H1 (cell line): ENCODE measurements around the gene MFSD6L.

Experiments used
- BCL11A ChIP-seq, 2 experiments: IDR thresholded peaks; one replicate each; pipeline ENCODE4 v1.6.1; 2011; ENCODE audit warnings: low read depth in 2 of 2, low read length in 2 of 2, mild to moderate bottlenecking in 2 of 2
- BRCA1 ChIP-seq: IDR thresholded peaks from 2 replicates; pipeline ENCODE4 v1.6.1; 2012; ENCODE audit warnings: low read depth, low read length, improper control_type of control experiment
- CEBPB ChIP-seq: IDR thresholded peaks from 2 replicates; pipeline ENCODE4 v1.6.1; 2012; ENCODE audit warnings: low read depth, low read length
- EZH2 ChIP-seq: fragments of 200-600 bp; sonication (generic); IDR thresholded peaks from 2 replicates; pipeline ENCODE4 v1.7.1; 2012; ENCODE audit warnings: low read depth, mild to moderate bottlenecking, moderate library complexity, low read length, inconsistent platforms; ENCODE audit not compliant: severe bottlenecking
- HDAC2 ChIP-seq, 2 experiments: fragments of 300-600 bp in 1 of 2; sonication (generic) in 1 of 2; IDR thresholded peaks; 2 replicates each; pipeline ENCODE4 v1.6.1; 2011 to 2012; ENCODE audit warnings: low read depth in 2 of 2, low read length in 2 of 2, mild to moderate bottlenecking in 2 of 2, moderate library complexity in 2 of 2, borderline replicate concordance in 1 of 2, inconsistent platforms in 1 of 2
- RBBP5 ChIP-seq: IDR thresholded peaks from 2 replicates; pipeline ENCODE4 v1.7.1; 2012; ENCODE audit warnings: low read depth, mild to moderate bottlenecking, inconsistent platforms, low read length, moderate library complexity, borderline replicate concordance
- YY1 ChIP-seq: IDR thresholded peaks from 2 replicates; pipeline ENCODE4 v1.6.1; 2011; ENCODE audit warnings: low read depth, mild to moderate bottlenecking, low read length
- TF ChIP-seq, protein P1 (sequence below), 3 experiments: IDR thresholded peaks; 1 replicate in 2 of 3; 2 replicates in 1 of 3; pipeline versions ENCODE4 v1.5.1 to v1.6.1; 2011; ENCODE audit warnings: low read length in 3 of 3, mild to moderate bottlenecking in 3 of 3, inconsistent platforms in 2 of 3, low read depth in 1 of 3, moderate library complexity in 1 of 3; ENCODE audit not compliant: insufficient read depth in 1 of 3; ENCODE audit errors: control extremely low read depth in 1 of 3

DNA sequence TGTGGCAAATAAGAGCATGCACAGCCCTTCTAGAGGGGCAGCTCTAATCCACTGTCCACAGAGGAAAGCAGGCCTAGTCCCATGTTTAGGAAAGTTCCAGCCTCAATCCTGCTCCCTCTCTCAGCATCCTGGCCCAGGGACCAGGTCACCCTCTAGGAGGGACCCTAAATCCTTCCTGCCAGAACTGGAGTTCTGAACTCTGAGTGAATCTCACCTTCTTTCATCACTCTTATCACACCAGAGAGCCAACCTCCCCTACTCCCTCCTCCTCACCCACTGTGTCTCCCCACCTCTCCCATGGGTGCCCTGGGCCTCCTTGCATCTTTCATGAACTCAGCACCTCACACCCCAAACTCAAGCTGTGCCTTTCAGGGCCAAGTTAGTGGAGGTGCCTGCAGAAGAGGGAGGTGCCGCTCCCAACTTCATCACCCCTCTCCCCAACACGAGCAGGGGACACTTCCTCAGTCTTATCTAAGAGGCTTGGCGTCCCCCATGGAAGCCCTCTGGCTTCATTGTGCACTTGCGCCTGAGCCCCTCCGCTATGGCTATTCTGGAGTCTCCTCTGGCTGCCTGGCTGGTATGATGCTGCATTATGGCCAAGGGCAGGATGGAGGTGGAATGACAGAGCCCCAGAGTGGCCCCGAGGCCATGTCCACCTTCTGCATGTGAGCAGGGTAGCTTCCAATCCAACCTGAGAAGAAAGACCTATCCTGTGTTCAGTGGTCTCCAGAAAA is 36.6 kb upstream of the MFSD6L start:
- TF ChIP-seq BRCA1 (no peak), YY1 (no peak), HDAC2 (IDR thresholded peaks at IDR 0.05; ENCODE audit: borderline replicate concordance in 1 of 2, low read depth in 2 of 2, low read length in 2 of 2) (no peak), EZH2 (no peak), BCL11A (IDR thresholded peaks at IDR 0.05; ENCODE audit: low read depth in 2 of 2, low read length in 2 of 2) (no peak), RBBP5 (no peak), CEBPB (no peak)
- TF ChIP-seq, protein P1, sequence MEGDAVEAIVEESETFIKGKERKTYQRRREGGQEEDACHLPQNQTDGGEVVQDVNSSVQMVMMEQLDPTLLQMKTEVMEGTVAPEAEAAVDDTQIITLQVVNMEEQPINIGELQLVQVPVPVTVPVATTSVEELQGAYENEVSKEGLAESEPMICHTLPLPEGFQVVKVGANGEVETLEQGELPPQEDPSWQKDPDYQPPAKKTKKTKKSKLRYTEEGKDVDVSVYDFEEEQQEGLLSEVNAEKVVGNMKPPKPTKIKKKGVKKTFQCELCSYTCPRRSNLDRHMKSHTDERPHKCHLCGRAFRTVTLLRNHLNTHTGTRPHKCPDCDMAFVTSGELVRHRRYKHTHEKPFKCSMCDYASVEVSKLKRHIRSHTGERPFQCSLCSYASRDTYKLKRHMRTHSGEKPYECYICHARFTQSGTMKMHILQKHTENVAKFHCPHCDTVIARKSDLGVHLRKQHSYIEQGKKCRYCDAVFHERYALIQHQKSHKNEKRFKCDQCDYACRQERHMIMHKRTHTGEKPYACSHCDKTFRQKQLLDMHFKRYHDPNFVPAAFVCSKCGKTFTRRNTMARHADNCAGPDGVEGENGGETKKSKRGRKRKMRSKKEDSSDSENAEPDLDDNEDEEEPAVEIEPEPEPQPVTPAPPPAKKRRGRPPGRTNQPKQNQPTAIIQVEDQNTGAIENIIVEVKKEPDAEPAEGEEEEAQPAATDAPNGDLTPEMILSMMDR (IDR thresholded peaks at IDR 0.05; ENCODE audit: control extremely low read depth in 1 of 3, insufficient read depth in 1 of 3, low read depth in 1 of 3, low read length in 3 of 3): no peak
